GM19023 (cell line): ENCODE measurements around the gene TMEM108.

Experiments used
- ATAC-seq: cut with Tn5 transposase; IDR thresholded peaks from one replicate; pipeline ENCODE4 v1.9.1; 2021; ENCODE audit warnings: mild to moderate bottlenecking, moderate library complexity; ENCODE audit not compliant: unreplicated experiment

Gene TMEM108

DNA sequence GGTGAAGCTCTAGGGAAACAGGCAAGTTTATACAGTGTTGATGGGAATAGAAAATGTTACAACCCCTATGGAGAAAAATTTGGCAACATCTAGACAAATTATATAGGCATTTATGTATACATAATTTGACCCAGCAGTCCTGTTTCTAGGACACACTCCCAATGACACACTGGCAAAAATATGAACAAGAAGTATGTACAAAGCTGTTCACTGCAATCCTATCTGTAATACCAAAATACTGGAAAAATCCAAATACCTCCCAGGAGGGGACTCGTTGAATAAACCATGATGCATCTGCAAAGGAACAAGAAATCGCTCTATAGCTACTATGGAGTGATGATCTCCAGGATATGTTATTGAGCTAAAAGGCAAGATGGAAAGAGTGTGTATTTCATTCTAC, 370.2 kb downstream of the TMEM108 start:
- ATAC-seq, result no peak

DNA sequence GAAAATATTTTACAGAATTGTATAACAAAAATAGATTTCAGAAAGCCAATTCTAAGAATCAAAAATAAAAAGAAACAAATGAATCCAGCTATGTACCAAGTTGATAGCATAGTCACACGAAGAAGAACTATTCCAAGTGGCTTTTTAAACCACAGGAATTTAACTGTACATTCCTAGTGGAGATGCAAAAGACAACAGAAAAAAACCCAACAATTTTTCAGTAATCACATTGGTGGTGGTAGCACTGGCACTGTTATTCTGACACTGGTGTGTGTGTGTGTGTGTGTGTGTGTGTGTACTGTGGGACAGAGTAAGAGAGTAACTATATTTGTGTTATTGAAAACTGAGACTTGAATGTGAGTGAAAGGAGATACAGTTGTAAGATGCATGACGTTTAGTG, 370.8 kb downstream of the TMEM108 start:
- ATAC-seq, result no peak

DNA sequence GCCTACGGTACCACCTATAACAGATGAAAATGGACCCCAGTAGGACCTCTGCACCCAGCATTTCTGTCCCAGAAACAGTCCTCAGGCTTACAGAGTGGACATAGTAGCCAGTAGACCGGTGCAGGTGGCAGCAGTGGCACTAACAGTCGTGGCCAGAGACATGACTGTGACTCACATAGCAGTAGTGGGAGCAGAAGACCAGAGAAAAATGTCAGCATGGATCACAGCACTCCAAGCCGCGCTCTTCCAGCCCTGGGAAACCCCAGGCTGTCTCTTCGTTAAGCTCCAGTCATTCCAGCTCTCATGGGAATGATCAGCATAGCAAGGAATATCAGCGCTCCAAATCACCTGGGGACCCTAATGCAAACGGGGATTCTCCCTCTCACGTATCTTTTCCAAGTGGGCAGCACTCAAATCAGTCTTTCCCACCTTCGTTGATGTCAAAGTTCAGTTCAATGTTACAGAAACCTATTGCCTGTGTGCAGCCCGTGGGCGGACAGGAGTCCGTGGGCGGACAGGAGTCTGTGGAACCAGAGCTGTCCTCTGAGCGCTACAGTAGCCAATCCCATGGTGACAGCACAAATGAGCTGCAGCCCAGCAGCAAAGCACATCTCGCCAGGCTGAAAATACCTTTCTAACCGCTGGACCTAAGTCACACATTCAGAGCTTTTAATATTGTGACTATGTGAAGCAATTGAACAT, 372.2 kb downstream of the TMEM108 start:
- no peak for ATAC-seq

DNA sequence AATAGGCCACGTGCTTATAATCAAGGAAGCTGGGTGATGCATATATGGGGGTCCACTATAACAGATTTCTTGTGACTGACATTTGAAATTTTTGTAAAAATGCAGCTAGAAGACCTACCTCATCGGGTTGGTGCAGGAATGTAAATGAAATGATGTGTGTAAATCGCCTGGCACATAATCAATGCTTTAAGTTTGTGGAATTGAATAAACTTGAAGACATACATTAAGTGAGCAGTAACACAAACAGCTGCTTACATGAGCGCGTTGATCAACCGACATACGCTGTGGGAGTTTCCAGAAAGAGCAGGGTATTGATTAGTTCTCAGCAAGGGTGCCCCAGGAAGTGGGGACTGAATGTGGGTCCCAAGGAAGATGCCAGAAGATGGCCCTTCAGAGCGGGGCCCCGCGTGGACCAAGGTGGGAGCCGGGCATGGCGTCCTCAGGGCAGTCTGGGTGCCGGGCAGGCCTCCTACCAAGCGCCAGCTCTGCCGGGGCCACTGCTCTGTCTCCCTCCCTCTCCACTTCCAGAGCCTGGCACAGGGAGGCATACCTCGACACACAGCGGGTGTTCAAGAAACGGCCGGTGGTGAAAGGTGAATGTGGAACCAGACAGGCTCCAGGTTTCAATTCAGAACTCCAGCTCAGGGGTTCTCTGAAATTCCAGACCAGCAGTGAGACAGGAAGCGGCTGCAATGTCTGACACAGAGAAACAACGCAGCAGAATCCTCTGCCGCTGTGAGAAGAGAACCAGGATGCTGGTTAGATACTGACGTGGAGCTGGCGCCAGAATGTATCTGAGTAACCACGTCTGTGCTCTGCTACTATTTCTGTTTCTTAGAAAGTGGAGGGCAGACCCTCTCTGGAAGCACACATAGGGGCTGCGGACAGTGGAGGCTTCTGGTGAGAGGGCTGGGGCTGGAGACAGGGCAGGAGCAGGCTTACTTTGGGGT, 374.3 kb downstream of the TMEM108 start:
- no peak for ATAC-seq

DNA sequence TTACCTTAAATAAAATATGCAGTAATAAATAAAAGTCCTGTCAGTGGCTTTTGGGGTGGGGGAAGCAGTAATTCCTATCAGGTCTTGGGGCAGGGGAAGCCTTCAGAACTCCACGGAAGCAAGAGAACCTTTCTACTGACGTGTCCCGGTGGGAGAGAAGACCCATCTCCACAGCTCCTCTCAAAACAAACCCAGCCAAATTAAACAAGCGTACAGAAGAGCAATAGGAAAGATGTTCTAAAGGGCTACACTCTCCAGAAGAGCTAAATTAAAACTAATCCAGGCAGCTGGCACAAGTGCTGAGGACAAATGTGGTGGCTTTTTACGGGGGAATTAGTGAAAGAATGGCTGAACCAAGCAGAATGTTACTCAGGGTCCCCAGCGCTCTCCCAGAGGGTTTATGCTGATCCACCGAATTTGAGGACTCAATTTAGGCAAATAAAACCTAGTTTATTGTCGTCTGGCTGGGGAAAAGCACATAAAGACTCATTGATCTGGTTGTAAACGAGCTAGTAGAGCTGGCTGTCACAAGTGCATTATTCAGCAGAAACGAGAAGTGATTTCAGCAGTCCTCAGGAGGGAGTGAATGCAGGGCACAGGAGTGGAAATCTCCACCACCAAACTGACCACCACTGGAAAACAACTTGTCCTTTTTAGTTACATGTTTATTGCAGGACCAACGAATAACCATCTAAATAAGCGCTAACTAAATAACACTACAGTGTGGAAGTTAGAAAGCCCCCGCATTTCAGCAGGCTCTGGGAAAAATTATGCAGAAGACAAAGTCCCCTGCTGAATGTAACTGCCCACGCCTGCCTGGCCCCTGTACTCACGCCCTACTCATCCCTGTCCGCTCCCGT, 375.2 kb downstream of the TMEM108 start:
- ATAC-seq, result no peak

DNA sequence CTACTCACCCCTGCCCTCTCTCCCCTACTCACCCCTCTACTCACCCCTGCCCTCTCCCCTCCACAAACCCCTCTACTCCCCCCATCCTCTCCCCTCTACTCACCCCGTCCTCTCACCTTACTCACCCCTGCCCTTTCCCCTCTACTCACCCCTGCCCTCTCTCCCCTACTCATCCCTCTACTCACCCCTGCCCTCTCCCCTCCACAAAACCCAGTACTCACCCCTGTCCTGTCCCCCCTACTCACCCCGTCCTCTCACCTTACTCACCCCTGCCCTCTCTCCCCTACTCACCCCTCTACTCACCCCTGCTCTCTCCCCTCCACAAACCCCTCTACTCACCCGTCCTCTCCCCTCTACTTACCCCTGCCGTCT, 375.8 kb downstream of the TMEM108 start:
- no peak for ATAC-seq

DNA sequence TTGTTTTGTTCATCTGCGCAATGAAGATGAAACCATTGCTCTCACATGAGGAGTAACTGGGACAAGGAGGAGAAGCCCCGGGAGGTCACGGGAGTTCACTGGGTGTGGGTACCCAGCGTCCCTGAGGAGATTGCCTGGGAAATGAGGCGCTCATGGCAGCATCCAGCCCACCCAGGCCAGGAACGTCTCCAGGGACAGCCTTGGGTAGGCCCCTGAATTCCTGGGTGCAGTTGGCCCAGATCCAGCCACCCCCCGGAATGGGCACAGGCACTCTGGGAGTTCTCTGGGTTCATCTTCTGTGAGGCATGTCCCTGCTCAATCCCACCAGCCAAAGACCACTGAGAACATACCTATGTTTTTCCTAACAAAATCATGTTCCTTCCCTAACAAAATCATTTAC, 380.2 kb downstream of the TMEM108 start:
- no peak for ATAC-seq

DNA sequence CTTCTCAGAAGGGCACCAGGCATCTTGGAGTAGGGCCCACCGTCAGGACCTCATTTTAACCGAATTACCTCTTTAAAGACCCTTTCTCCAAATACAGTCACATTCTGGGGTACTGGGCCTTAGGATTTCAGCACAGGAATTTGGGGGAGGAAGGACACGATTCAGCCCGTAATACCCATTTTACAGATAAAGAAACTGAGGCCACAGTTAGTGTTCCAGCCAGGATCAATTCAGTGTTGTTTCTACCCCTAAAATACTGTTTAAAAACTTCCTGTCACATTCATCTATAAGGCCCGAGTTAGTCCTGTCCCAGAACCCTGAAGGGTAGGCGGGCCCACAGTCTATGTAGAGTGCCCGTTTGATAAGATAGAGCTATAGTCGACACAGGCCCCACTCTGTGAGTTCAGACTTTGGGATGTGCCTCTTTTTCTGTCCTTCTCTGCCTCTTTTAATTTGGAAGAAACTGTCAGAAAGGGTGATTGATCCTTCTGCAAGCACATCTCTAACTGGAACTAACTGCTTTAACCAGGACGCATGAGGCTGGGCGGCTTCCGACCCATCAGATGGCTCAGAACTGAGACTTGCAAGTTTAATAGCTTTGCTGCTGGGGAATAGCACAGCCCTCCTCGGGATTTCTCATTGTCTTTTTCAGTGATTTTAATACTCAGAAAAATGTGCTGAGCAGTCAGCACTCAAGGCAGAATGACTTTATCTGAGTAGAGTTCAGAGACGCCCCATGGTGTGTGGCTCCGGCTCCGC, 381.1 kb downstream of the TMEM108 start:
- no peak for ATAC-seq

DNA sequence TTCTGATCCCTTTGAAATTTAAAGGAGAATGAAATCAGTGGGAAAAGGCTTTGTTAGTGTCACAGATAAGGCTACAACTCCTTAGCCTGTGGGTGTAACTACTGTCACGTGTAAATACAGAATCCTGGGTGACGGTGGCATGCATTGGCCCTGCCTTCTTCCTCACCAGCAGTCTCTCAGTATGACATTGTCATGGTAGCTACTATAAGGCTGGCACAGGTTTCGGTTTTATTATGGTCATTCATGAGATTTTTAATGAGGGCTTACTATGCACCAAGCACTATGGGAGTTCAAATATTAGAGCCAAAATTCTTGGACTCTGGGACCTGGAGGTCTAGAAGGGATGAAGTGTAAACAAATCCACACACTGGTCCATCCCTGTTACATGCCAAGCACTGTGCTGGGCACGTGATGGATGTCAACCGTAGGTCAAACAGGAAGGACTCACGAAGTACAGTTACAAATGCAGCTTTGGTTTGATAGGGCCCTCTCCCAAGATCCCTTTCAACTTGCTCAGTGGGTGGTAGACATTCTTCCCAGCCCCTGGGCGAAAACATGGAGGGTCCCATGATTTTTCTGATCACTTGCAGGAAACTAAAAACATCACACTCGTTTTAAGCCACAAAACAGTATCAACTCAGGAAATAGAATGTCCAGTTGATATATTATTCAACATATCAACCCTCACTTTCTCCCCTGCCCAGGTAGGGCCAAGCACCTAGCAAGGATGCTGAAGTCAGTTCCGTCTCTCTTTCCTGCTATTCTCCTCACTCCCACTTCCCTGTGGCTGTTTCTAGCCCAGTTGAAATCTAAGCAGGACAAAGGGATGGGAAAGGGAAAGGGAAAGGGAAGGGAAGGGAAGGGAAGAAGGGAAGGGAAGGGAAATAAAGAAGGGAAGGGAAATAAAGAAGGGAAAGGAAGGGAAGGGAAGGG, 387.0 kb downstream of the TMEM108 start:
- no peak for ATAC-seq

DNA sequence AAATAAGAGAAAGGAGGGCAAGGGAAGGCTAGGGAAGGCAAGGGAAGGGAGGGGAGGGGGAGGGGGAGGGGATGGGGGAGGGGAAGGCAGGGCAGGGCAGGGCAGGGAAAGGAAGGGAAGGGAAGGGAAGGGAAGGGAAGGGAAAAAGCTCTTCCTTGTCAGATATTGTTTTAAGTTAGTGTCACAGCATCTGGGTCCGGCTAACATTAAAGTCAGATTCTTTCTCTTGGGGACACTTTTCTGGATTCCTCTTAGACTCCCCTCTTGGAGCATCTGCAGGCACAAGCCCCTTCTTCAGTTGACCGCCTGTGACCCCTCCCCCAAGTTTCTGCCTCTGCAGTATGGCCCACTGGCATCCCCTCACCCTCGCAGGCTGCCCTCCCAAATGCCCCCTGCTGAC, 387.7 kb downstream of the TMEM108 start:
- no peak for ATAC-seq

DNA sequence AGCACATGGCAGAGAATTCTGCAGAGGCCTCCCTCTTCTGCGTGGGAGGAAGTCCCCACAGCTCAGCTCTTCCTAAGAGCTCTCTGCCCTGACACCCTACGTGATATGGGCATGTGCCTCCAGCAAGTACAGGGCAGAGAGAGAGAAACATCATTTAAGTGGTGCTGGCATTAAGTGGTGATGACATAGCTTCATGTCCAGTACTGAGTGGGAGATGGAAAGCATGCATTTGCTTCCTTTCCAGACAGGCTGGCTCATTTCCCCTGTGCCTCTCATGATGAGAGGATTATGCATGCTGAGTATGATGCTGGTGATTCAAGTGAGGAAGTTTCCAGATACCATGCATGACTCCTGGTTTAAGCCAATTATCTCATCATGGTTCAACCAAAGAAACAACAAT, 388.5 kb downstream of the TMEM108 start:
- ATAC-seq, result no peak

DNA sequence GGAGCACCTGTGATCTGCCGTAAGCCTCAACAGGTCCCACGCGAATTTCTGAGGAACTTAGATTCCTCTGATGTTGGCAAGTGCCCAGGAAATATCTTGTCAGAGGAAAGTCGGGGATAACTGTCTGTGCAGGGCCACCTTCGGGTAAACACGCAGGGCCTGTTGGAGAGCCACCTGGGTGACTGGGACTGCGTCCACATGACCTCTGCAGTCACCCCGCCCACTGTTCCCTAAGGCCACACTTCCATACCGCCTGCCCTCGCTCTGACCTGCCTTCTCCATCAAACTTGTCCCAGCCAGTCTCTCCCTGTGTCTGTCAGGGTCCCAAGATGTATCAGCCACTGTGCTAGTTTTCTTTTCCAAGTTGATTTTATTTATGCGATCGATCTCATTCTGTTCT, 390.4 kb downstream of the TMEM108 start:
- no peak for ATAC-seq

DNA sequence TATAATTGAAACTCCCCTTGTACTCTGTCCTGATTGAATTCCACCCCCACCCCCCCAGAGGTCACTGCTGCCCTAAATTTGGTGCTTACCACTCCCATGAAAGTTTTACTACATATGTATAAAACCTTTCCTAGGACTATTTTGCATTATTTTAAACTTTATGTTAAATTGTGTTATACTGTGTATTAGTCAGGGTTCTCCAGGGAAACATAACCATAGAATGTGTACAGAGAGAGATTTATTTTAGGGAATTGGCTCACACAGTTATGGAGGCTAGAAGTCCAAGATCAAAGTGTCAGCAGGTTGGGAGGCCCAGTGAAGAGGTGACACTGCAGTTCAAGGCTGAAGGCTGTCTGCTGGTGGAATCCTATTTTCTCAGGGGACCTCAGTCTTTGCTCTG, 390.9 kb downstream of the TMEM108 start:
- ATAC-seq, result no peak

DNA sequence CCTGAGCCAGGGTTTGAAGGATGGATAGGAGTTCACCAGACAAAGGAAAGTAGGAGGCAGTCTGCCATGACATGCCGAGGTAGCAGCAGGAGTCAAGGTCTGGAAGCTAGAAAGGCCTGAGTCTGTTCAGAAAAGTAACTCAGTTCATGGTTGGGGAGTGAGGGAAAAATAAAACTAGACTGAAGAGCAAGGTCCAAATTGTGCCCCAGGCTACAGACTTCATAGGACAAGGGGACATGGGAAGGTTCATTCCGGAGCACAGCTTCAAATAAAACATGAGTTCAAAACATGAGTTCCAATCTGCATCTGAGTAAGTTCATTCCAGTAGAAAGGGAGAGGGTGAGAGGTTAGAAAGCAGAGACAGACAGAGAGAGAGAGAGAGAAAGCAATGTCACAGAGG, 401.4 kb downstream of the TMEM108 start:
- no peak for ATAC-seq

DNA sequence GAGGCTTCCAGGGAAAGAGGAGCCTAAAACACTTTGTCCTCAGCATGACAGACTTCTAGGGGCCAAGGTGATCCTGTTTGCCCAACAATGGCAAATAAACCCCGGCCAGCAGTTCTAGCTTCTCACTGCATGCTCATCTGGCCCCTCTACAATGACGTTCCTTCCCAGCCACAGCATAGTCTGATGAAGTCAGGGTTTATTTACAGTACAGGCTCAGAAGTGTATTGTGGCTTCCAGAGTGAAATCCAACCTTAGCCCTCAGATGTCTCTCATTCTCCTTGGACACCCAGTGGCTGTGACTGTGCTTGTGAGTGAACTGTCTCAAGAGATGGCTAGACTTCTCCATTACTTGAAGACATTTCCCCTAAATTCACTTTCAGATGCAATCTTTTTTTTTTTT, 402.5 kb downstream of the TMEM108 start:
- ATAC-seq, result no peak

DNA sequence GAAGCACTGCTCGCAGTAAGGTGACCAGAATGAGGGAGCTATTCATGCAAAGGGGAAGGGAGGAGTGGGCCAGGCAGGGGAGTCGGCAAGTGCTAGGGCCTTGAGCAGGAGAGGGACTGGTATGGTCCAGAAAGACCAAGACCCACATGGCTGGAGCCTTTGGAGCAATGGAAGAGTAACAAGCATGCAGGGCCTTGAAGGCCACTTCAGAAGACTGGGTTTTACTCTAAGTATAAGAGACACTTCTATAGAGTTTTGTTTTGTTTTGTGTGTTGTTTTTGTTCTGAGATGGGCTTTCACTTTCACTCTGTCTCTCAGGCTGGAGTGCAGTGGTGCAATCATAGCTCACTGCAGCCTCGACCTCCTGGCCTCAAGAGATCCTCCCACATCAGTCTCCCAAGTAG, 403.7 kb downstream of the TMEM108 start:
- peak; percentile 72 for ATAC-seq

DNA sequence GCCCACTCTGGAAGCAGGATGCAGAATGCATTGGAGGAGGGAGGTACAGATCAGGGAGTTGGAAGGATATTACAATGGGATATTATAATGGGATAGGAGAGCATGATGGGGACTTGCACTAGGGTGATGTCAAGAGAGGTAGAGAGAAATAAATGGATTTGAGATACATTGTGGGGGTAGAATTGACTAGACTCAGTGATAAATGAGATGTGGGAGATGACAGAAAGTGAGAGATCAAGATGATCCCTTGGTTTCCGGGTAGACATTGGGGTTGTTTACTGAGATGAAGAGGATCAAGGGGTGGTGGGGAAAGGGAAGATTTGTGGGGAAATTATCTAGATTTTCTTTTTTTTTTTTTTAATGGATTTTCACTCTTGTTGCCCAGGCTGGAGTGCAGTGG, 404.3 kb downstream of the TMEM108 start:
- ATAC-seq, result peak; percentile 6

DNA sequence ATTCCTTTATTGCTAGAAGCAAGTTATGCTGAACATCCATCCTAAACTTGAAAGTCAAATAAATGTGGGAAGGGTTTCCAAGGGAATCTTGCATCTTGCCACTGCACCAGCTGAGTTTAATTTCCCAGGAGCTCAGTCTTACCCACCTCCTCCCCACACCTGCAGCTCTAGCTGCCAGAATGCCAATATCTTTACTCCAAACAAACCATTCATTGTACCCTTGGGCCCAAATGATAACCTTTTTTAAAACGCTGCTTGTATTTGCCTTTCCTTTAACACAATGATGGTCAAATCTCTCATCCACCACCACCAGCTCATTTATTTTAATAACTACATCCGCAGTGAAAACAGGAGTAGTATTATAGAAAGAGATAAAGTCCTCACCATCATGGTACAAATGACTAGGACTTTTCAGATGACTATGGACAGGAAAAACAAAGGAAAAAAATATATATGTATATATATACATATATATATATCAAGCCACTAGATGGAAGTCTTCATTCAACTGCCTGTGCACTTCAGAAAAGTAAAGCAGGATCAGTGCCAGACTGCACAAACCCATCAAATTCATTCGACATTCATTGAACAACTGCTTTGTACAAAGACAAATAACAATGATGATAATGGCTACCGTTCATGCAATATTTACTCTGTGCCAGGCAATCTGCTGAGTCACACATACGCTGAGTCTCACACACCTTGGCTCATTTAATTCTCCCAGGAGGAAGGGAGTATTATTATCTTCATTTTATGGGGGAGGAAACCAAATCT, 405.6 kb downstream of the TMEM108 start:
- ATAC-seq, result no peak

DNA sequence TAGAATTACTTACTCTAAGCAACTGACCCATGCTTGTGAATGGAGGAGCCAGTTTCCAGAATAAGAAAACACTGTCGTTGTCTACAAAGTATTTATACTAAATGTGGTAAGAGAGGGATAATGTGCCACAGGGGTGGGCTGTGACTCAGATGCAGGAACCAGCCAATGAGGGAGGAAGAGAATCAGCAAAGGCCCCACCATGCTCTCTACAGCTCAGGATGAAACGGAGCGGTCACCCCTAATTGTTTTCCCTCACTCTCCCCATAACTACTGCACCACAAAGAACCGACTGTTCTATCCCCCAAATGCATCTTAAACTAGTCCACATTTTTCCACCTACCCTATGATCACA, 406.2 kb downstream of the TMEM108 start:
- ATAC-seq, result no peak
